SK-N-SH (cell line): ENCODE measurements around the gene DNHD1. TPM values are rescaled to one million over a fixed set of nuclear protein-coding genes. Genes with fewer than 3 reads are reported as not detected.

ENCODE experiments used
- CTCF ChIA-PET: fragments of 300-600, 350-600 bp; formaldehyde crosslinking; extraction: SDS; loops from one replicate; lab custom pipeline; 2021; lab: Yijun Ruan, JAX
- POLR2A ChIA-PET: fragments of 350-600 bp; sonication (Branson Sonifier 250); formaldehyde crosslinking; extraction: SDS; loops from one replicate; lab custom pipeline; 2020; ENCODE audit warnings: antibody characterized with exemption, inconsistent platforms; lab: Yijun Ruan, JAX
- DNase-seq: peaks from one replicate; pipeline ENCODE4 v3.0.0; 2012
- H2AFZ ChIP-seq: fragments of 200-600 bp; sonication (generic); 2 replicates; pipeline ENCODE4 v1.8.1; 2016; ENCODE audit warnings: antibody characterized with exemption, mild to moderate bottlenecking, low read depth
- H3F3A ChIP-seq: fragments of 200-600 bp; sonication (generic); replicated peaks from 2 replicates; pipeline ENCODE3; 2016; ENCODE audit warnings: antibody characterized with exemption, mild to moderate bottlenecking; ENCODE audit not compliant: insufficient read depth
- H3K27ac ChIP-seq, 2 experiments: fragments of 200-500 bp in 1 of 2; fragments of 200-600 bp in 1 of 2; sonication (Bioruptor generic) in 1 of 2; sonication (generic), shearing (Covaris generic) in 1 of 2; 2 replicates each; pipeline versions ENCODE4 v1.5.1 to v1.6.1; 2014 to 2016; ENCODE audit warnings: low read depth in 2 of 2, inconsistent platforms in 1 of 2, low read length in 1 of 2, mild to moderate bottlenecking in 1 of 2, mixed read lengths in 1 of 2
- H3K27me3 ChIP-seq: fragments of 200-600 bp; sonication (generic), shearing (Covaris generic); 2 replicates; pipeline ENCODE4 v1.6.1; 2016; ENCODE audit warnings: mixed run types; ENCODE audit not compliant: insufficient read depth
- H3K36me3 ChIP-seq, 2 experiments: fragments of 200-500 bp in 1 of 2; fragments of 200-600 bp in 1 of 2; sonication (Bioruptor generic) in 1 of 2; sonication (generic) in 1 of 2; replicated peaks in 1 of 2; 2 replicates each; pipeline versions ENCODE3 to v1.5.1; 2014 to 2016; ENCODE audit warnings: low read length in 1 of 2, mild to moderate bottlenecking in 1 of 2; ENCODE audit not compliant: insufficient read depth in 2 of 2, control insufficient read depth in 1 of 2
- H3K4me1 ChIP-seq, 2 experiments: fragments of 200-500 bp in 1 of 2; fragments of 200-600 bp in 1 of 2; sonication (Bioruptor generic) in 1 of 2; sonication (generic), shearing (Covaris generic) in 1 of 2; 2 replicates each; pipeline versions ENCODE4 v1.5.1 to v1.6.1; 2014 to 2016; ENCODE audit warnings: low read depth in 1 of 2, low read length in 1 of 2, mixed run types in 1 of 2; ENCODE audit not compliant: insufficient read depth in 2 of 2, control insufficient read depth in 1 of 2
- H3K4me2 ChIP-seq: fragments of 200-600 bp; sonication (generic), shearing (Covaris generic); 2 replicates; pipeline ENCODE4 v1.6.1; 2017; ENCODE audit warnings: mixed run types
- H3K4me3 ChIP-seq, 2 experiments: fragments of 200-500 bp in 1 of 2; fragments of 200-600 bp in 1 of 2; sonication (Bioruptor generic) in 1 of 2; sonication (generic), shearing (Covaris generic) in 1 of 2; 2 replicates each; pipeline versions ENCODE4 v1.5.1 to v1.8.1; 2014 to 2016; ENCODE audit warnings: low read depth in 2 of 2, inconsistent platforms in 1 of 2, low read length in 1 of 2, mild to moderate bottlenecking in 1 of 2, mixed read lengths in 1 of 2, moderate library complexity in 1 of 2
- H3K79me2 ChIP-seq: fragments of 200-600 bp; sonication (generic); 2 replicates; pipeline ENCODE4 v1.8.1; 2017; ENCODE audit warnings: mild to moderate bottlenecking; ENCODE audit not compliant: insufficient read depth
- H3K9ac ChIP-seq: fragments of 200-600 bp; sonication (generic); 2 replicates; pipeline ENCODE4 v1.6.1; 2017; ENCODE audit warnings: mixed run types
- H3K9me2 ChIP-seq: fragments of 200-600 bp; sonication (generic); 2 replicates; pipeline ENCODE4 v1.6.1; 2017; ENCODE audit warnings: mixed run types
- H3K9me3 ChIP-seq: fragments of 200-600 bp; sonication (generic); 2 replicates; pipeline ENCODE4 v1.6.1; 2017; ENCODE audit warnings: mixed run types, mild to moderate bottlenecking, moderate library complexity
- H4K20me1 ChIP-seq: fragments of 200-600 bp; sonication (generic); 2 replicates; pipeline ENCODE4 v1.6.1; 2017; ENCODE audit warnings: mild to moderate bottlenecking, mixed run types; ENCODE audit not compliant: insufficient read depth
- ELF1 ChIP-seq: IDR thresholded peaks from 2 replicates; pipeline ENCODE4 v1.4.0; 2012
- FOSL2 ChIP-seq: IDR thresholded peaks from 2 replicates; pipeline ENCODE4 v1.4.0; 2012; ENCODE audit warnings: low read depth, mild to moderate bottlenecking, moderate library complexity, borderline replicate concordance
- FOXM1 ChIP-seq: IDR thresholded peaks from 2 replicates; pipeline ENCODE4 v1.4.0; 2012; ENCODE audit warnings: low read depth, mild to moderate bottlenecking
- GABPA ChIP-seq: IDR thresholded peaks from 2 replicates; pipeline ENCODE4 v1.4.0; 2012; ENCODE audit warnings: low read depth, mild to moderate bottlenecking
- GATA2 ChIP-seq: sonication (generic); formaldehyde crosslinking; IDR thresholded peaks from 2 replicates; pipeline ENCODE4 v1.5.0; 2020; ENCODE audit warnings: mild to moderate bottlenecking, missing genetic modification reagents
- IRF3 ChIP-seq: fragments of 150-350 bp; IDR thresholded peaks from 2 replicates; pipeline ENCODE4 v1.6.1; 2016; ENCODE audit warnings: mild to moderate bottlenecking, low read depth, low read length
- MAX ChIP-seq: IDR thresholded peaks from 2 replicates; pipeline ENCODE4 v1.4.0; 2012; ENCODE audit warnings: low read depth
- MEF2A ChIP-seq: IDR thresholded peaks from 2 replicates; pipeline ENCODE4 v1.4.0; 2012; ENCODE audit warnings: low read depth, borderline replicate concordance
- MXI1 ChIP-seq: IDR thresholded peaks from 2 replicates; pipeline ENCODE4 v1.6.1; 2012; ENCODE audit warnings: mild to moderate bottlenecking, low read depth, low read length, improper control_type of control experiment
- NFIC ChIP-seq: IDR thresholded peaks from 2 replicates; pipeline ENCODE4 v1.4.0; 2012; ENCODE audit warnings: borderline replicate concordance
- PBX3 ChIP-seq: IDR thresholded peaks from 2 replicates; pipeline ENCODE4; 2012
- POLR2AphosphoS5 ChIP-seq: IDR thresholded peaks from 2 replicates; pipeline ENCODE4 v1.6.1; 2012; ENCODE audit warnings: low read depth, low read length
- RFX5 ChIP-seq: IDR thresholded peaks from 2 replicates; pipeline ENCODE4 v1.6.1; 2012; ENCODE audit warnings: mild to moderate bottlenecking, improper control_type of control experiment, low read length
- SIN3A ChIP-seq: IDR thresholded peaks from 2 replicates; pipeline ENCODE4 v1.6.1; 2012; ENCODE audit warnings: low read depth, mild to moderate bottlenecking, low read length, moderate library complexity, borderline replicate concordance
- SMC3 ChIP-seq: IDR thresholded peaks from 2 replicates; pipeline ENCODE4 v1.6.1; 2012; ENCODE audit warnings: low read depth, low read length, improper control_type of control experiment
- TEAD4 ChIP-seq: IDR thresholded peaks from 2 replicates; pipeline ENCODE4 v1.4.0; 2012; ENCODE audit warnings: mild to moderate bottlenecking, borderline replicate concordance; ENCODE audit not compliant: insufficient read depth
- WGBS: methylation state at CpG from one replicate; pipeline ENCODE4 v1.1.6; 2017; ENCODE audit warnings: low lambda C conversion rate; 5-methylcytosine and 5-hydroxymethylcytosine counted together
- polyA plus RNA-seq, 3 experiments: library from polyadenylated mRNA; depleted of rRNA; stranded (reverse); fragments of >200 nt; gene quantifications; 2 replicates each; pipeline ENCODE4 v1.2.3, GENCODE V29; 2012
- TF ChIP-seq, protein P1 (sequence below): IDR thresholded peaks from 2 replicates; pipeline ENCODE4 v1.6.1; 2012; ENCODE audit warnings: mild to moderate bottlenecking, low read depth, low read length, moderate library complexity

Gene DNHD1
- polyA plus RNA-seq, 1 of the 3 experiments (the other 2 are of a cell fraction) = 5.3 TPM

GRCh38 chr11:6488342-6488741 lies 8.7 kb upstream of the DNHD1 start:
- Histone ChIP-seq H3K4me1 (no peaks in the 10 kb centered on the region), H3K9me2 (no peaks in the 10 kb centered on the region), H3K79me2 (peaks cover 41% of the 10 kb centered on the region), H3K9ac (no peak overlapping the region), H3K27me3 (no peaks in the 10 kb centered on the region), H3K36me3 (peaks cover 32 to 51% of the 10 kb centered on the region in 2 experiments), H3F3A (peaks cover 7% of the 10 kb centered on the region), H3K4me2 (no peak overlapping the region), H3K4me3 (no peak overlapping the region), H2AFZ (no peak overlapping the region), H3K9me3 (no peaks in the 10 kb centered on the region), H4K20me1 (no peaks in the 10 kb centered on the region), H3K27ac (no peak overlapping the region)
- POLR2A ChIA-PET = interaction anchor here (0.6 kb wide), 1 partner anchor 184 kb away, joined by 3 read pairs; no protein-coding TSS in a partner anchor
- TF ChIP-seq PBX3 (no peak), MAX (no peak), RFX5 (no peak), IRF3 (no peak), MXI1 (no peak), SIN3A (no peak), NFIC (no peak), POLR2AphosphoS5 (no peak), SMC3 (no peak), FOSL2 (no peak), GATA2 (no peak), GABPA (no peak), FOXM1 (no peak), ELF1 (no peak), MEF2A (no peak), TEAD4 (no peak)
- TF ChIP-seq, protein P1, sequence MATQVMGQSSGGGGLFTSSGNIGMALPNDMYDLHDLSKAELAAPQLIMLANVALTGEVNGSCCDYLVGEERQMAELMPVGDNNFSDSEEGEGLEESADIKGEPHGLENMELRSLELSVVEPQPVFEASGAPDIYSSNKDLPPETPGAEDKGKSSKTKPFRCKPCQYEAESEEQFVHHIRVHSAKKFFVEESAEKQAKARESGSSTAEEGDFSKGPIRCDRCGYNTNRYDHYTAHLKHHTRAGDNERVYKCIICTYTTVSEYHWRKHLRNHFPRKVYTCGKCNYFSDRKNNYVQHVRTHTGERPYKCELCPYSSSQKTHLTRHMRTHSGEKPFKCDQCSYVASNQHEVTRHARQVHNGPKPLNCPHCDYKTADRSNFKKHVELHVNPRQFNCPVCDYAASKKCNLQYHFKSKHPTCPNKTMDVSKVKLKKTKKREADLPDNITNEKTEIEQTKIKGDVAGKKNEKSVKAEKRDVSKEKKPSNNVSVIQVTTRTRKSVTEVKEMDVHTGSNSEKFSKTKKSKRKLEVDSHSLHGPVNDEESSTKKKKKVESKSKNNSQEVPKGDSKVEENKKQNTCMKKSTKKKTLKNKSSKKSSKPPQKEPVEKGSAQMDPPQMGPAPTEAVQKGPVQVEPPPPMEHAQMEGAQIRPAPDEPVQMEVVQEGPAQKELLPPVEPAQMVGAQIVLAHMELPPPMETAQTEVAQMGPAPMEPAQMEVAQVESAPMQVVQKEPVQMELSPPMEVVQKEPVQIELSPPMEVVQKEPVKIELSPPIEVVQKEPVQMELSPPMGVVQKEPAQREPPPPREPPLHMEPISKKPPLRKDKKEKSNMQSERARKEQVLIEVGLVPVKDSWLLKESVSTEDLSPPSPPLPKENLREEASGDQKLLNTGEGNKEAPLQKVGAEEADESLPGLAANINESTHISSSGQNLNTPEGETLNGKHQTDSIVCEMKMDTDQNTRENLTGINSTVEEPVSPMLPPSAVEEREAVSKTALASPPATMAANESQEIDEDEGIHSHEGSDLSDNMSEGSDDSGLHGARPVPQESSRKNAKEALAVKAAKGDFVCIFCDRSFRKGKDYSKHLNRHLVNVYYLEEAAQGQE = no peak
- WGBS = 86% methylated on average over 6 of the region's 6 CpGs
- no peak for DNase-seq
- CTCF ChIA-PET = interaction anchor here (1.3 to 1.9 kb wide), 4 partner anchors 18 to 269 kb away, joined by 3 to 8 read pairs (median 4); no protein-coding TSS in a partner anchor
